ENCODE results near the gene SNTA1.
"Not testable (repeated sequence)": the region's sequence is repeated elsewhere in the genome, so short reads cannot be mapped to it uniquely, and the experiment has no call there.

SNTA1 gene
- total RNA-seq, result 8.1 to 14.4 (median 12.8) reads per million in 3 donors

GRCh38 chr20:33443512-33444239 lies at the start of gene SNTA1:
Gene SNTA1 (minus strand): TSS chr20:33443763. CDS start chr20:33443620, 143 bp downstream.
- peaks cover 5% of the 10 kb centered on the region for H3K4me1 ChIP-seq (ENCODE audit: control insufficient read depth, insufficient read depth, low read length, poor library complexity, severe bottlenecking)
- peak within 1 kb of the TSS; percentile 84 for H3K27ac ChIP-seq (ENCODE audit: insufficient read depth, low read length, poor library complexity, severe bottlenecking)

DNA sequence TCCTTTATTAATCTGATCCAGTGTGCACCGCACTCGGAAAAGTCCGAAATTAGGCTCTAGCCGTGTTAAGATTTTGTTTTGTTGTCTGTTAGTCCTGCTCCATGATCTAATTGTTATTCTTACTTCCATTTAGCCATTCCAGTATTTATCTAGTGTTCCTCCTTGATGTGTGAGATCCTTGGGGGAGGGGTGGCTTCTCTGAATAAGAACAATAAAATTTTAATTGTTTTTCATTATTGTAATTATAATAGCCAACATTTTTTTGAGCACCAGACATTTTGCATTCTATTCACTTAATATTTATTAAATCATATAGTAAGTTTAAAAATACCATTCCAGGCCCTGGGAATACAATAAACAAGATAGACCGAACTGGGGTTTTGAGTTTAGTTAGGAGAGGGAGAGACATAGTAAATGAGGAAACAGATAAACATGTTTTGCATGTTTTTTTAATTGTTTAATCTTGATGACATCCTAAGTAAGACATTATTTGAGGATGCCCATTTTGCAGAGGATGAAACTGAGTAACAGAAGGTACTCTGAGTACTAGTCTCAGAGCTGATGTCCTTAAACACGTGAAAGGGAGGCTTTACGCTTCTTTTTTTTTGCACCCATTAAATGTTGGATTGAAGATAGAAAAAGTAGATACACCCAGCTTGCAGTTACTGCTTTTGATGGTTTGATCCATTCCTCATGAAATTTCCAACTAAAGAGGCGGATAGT lies 47.5 kb upstream of the SNTA1 start:
- Histone ChIP-seq H3K36me3 (ENCODE audit: control insufficient read depth, insufficient read depth, low read length) (no peaks in the 10 kb centered on the region), H3K4me1 (ENCODE audit: control insufficient read depth, insufficient read depth, low read length, poor library complexity, severe bottlenecking) (peaks cover 11% of the 10 kb centered on the region), H3K27ac (ENCODE audit: insufficient read depth, low read length, poor library complexity, severe bottlenecking) (peak overlapping the region; percentile 82), H3K27me3 (replicated peaks; ENCODE audit: control insufficient read depth, insufficient read depth, low read length, poor library complexity, severe bottlenecking) (no peaks in the 10 kb centered on the region), H3K4me3 (ENCODE audit: insufficient read depth, low read depth, low read length, poor library complexity, severe bottlenecking) (peak overlapping the region; percentile 81), H3K9me3 (ENCODE audit: control insufficient read depth, low read length) (no peaks in the 10 kb centered on the region)
- no peak for DNase-seq

More at GRCh38 chr20:33443512-33444239, at the start of gene SNTA1:
- peak; percentile 84 to 90 (median 89) for DNase-seq
- no peaks in the 10 kb centered on the region for H3K36me3 ChIP-seq (ENCODE audit: control insufficient read depth, insufficient read depth, low read length)
- no peaks in the 10 kb centered on the region for H3K27me3 ChIP-seq (replicated peaks; ENCODE audit: control insufficient read depth, insufficient read depth, low read length, poor library complexity, severe bottlenecking)
- peak within 1 kb of the TSS; percentile 88 for H3K4me3 ChIP-seq (ENCODE audit: insufficient read depth, low read depth, low read length, poor library complexity, severe bottlenecking)
- no peaks in the 10 kb centered on the region for H3K9me3 ChIP-seq (ENCODE audit: control insufficient read depth, low read length)

DNA sequence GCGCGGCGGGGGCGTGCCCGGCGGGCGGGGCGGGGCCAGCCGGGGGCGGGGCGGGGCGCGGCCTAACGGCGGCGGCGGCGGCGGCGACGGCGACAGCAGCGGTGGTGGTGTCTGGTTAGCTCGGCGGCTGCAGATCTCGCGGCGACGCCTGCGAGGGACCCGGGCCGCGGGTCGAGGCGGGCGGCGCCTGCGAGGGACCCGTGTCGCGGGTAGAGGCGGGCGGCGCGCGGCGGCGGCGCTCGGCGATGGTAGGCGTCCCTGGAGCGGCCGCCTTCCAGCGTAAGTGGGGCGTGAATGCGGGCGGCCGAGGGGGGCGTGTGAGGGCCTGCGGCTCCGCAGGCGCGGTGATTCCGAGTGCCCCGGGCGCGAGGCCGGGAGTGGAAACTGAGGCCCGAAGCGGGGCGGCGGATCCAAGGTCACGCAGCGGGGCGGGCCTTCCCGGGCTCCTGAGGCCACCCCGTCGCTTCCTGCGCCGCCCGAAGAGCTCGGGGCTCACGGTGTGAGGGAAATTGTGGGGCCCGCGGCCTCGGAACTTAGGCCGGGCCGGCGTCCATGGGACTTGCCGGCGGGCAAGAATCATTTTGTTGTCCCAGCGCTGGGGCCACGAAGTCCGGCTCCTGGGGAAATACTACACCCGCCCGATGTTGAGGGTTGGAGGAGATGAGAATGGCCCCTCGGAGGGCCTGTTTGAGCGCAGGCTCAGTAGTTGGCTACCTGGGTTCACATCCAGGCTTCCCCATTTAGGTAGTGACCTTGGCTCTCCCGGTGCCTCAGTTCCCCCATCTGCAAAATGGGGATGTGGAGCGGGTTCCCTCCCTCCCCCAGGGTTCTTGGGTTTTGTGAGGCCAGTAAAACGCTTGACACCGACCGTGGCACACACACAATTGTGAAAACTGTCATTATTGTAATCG lies 46.7 kb upstream of the SNTA1 start, which contains the start of gene CBFA2T2:
Gene CBFA2T2 (plus strand): TSS at position 74 of the 911 bp plus-strand sequence. CDS start 172 bp downstream, at position 246.
- H3K4me3 ChIP-seq (ENCODE audit: insufficient read depth, low read depth, low read length, poor library complexity, severe bottlenecking), result peak within 1 kb of the TSS; percentile 81
- H3K27me3 ChIP-seq (replicated peaks; ENCODE audit: control insufficient read depth, insufficient read depth, low read length, poor library complexity, severe bottlenecking), result no peaks in the 10 kb centered on the region
- no peak for DNase-seq
- H3K27ac ChIP-seq (ENCODE audit: insufficient read depth, low read length, poor library complexity, severe bottlenecking), result peak within 1 kb of the TSS; percentile 88
- no peaks in the 10 kb centered on the region for H3K36me3 ChIP-seq (ENCODE audit: control insufficient read depth, insufficient read depth, low read length)
- H3K4me1 ChIP-seq (ENCODE audit: control insufficient read depth, insufficient read depth, low read length, poor library complexity, severe bottlenecking), result peaks cover 8% of the 10 kb centered on the region
- no peaks in the 10 kb centered on the region for H3K9me3 ChIP-seq (ENCODE audit: control insufficient read depth, low read length)

GRCh38 chr20:33489495-33490022 lies 46.0 kb upstream of the SNTA1 start:
- Histone ChIP-seq H3K27ac (ENCODE audit: insufficient read depth, low read length, poor library complexity, severe bottlenecking) (peak overlapping the region; percentile 88), H3K9me3 (ENCODE audit: control insufficient read depth, low read length) (no peaks in the 10 kb centered on the region), H3K4me3 (ENCODE audit: insufficient read depth, low read depth, low read length, poor library complexity, severe bottlenecking) (peak overlapping the region; percentile 60), H3K4me1 (ENCODE audit: control insufficient read depth, insufficient read depth, low read length, poor library complexity, severe bottlenecking) (peaks cover 8% of the 10 kb centered on the region), H3K27me3 (replicated peaks; ENCODE audit: control insufficient read depth, insufficient read depth, low read length, poor library complexity, severe bottlenecking) (no peaks in the 10 kb centered on the region), H3K36me3 (ENCODE audit: control insufficient read depth, insufficient read depth, low read length) (no peaks in the 10 kb centered on the region)
- peak; percentile 98 to 99 (median 99) for DNase-seq

DNA sequence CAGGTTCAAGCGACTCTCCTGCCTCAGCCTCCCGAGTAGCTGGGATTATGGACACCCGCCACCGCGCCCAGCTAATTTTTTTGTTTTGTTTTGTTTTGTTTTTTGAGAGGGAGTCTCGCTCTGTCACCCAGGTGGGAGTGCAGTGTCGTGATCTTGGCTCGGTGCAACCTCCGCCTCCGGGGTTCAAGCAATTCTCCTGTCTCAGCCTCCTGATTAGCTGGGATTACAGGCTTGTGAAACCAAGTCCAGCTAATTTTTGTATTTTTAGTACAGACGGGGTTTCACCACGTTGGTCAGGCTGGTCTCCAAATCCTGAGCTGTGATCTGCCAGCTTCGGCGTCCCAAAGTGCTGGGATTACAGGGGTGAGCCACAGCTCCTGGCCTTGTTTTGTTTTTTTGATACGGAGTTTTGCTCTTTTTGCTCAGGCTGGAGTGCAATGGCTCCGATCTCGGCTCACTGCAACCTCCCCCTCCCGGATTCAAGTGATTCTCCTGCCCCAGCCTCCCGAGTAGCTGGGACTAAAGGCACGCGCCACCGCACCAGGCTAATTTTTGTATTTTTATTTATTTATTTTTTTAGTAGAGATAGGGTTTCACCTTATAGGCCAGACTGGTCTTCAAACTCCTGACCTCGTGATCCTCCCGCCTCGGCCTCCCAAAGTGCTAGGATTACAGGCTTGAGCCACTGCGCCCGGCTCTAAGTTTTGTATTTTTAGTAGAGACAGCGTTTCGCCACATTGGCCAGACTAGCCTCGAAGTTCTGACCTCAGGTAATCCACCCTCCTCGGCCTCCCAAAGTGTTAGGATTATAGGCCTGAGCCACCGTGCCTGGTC lies 45.3 kb upstream of the SNTA1 start:
- H3K4me3 ChIP-seq (ENCODE audit: insufficient read depth, low read depth, low read length, poor library complexity, severe bottlenecking); H3K4me1 ChIP-seq (ENCODE audit: control insufficient read depth, insufficient read depth, low read length, poor library complexity, severe bottlenecking); H3K9me3 ChIP-seq (ENCODE audit: control insufficient read depth, low read length); H3K27me3 ChIP-seq (replicated peaks; ENCODE audit: control insufficient read depth, insufficient read depth, low read length, poor library complexity, severe bottlenecking); H3K36me3 ChIP-seq (ENCODE audit: control insufficient read depth, insufficient read depth, low read length); DNase-seq: not testable (repeated sequence)
- H3K27ac ChIP-seq (ENCODE audit: insufficient read depth, low read length, poor library complexity, severe bottlenecking), result peak overlapping the region; percentile 88

GRCh38 chr20:33488201-33488600 lies 44.6 kb upstream of the SNTA1 start:
- Histone ChIP-seq H3K27ac (ENCODE audit: insufficient read depth, low read length, poor library complexity, severe bottlenecking) (no peak overlapping the region), H3K4me1 (ENCODE audit: control insufficient read depth, insufficient read depth, low read length, poor library complexity, severe bottlenecking) (peaks cover 8% of the 10 kb centered on the region), H3K27me3 (replicated peaks; ENCODE audit: control insufficient read depth, insufficient read depth, low read length, poor library complexity, severe bottlenecking) (no peaks in the 10 kb centered on the region), H3K36me3 (ENCODE audit: control insufficient read depth, insufficient read depth, low read length) (no peaks in the 10 kb centered on the region), H3K4me3 (ENCODE audit: insufficient read depth, low read depth, low read length, poor library complexity, severe bottlenecking) (no peak overlapping the region), H3K9me3 (ENCODE audit: control insufficient read depth, low read length) (no peaks in the 10 kb centered on the region)
- DNase-seq, result no peak

GRCh38 chr20:33483186-33483585 lies 39.6 kb upstream of the SNTA1 start:
- not testable (repeated sequence) for H3K4me3 ChIP-seq (ENCODE audit: insufficient read depth, low read depth, low read length, poor library complexity, severe bottlenecking); DNase-seq; H3K27ac ChIP-seq (ENCODE audit: insufficient read depth, low read length, poor library complexity, severe bottlenecking); H3K27me3 ChIP-seq (replicated peaks; ENCODE audit: control insufficient read depth, insufficient read depth, low read length, poor library complexity, severe bottlenecking); H3K36me3 ChIP-seq (ENCODE audit: control insufficient read depth, insufficient read depth, low read length); H3K4me1 ChIP-seq (ENCODE audit: control insufficient read depth, insufficient read depth, low read length, poor library complexity, severe bottlenecking); H3K9me3 ChIP-seq (ENCODE audit: control insufficient read depth, low read length)

DNA sequence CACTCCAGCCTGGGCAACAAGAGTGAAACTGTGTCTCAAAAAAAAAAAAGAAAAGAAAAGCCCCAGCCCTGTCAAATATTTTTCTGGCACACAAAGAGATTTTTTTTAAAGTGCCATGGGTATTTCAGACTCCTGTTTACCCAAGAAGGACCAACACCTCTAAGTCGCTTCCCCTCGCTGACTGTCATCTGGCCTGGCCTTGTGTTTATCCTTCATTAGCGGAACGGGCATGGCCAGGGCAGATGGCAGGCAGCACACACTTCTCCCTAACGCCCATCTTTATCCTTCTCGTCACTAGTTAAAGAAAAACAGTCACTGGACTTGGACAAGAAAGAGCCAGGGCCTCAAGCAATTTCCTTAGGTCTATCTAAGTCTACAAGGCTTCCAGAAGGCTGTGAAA lies 39.0 kb upstream of the SNTA1 start:
- Histone ChIP-seq H3K4me3 (ENCODE audit: insufficient read depth, low read depth, low read length, poor library complexity, severe bottlenecking) (no peak overlapping the region), H3K4me1 (ENCODE audit: control insufficient read depth, insufficient read depth, low read length, poor library complexity, severe bottlenecking) (no peaks in the 10 kb centered on the region), H3K27ac (ENCODE audit: insufficient read depth, low read length, poor library complexity, severe bottlenecking) (no peak overlapping the region), H3K27me3 (replicated peaks; ENCODE audit: control insufficient read depth, insufficient read depth, low read length, poor library complexity, severe bottlenecking) (no peaks in the 10 kb centered on the region), H3K9me3 (ENCODE audit: control insufficient read depth, low read length) (no peaks in the 10 kb centered on the region), H3K36me3 (ENCODE audit: control insufficient read depth, insufficient read depth, low read length) (no peaks in the 10 kb centered on the region)
- no peak for DNase-seq

GRCh38 chr20:33481431-33481941 lies 37.9 kb upstream of the SNTA1 start:
- Histone ChIP-seq H3K9me3 (ENCODE audit: control insufficient read depth, low read length) (no peaks in the 10 kb centered on the region), H3K27ac (ENCODE audit: insufficient read depth, low read length, poor library complexity, severe bottlenecking) (no peak overlapping the region), H3K4me1 (ENCODE audit: control insufficient read depth, insufficient read depth, low read length, poor library complexity, severe bottlenecking) (no peaks in the 10 kb centered on the region), H3K4me3 (ENCODE audit: insufficient read depth, low read depth, low read length, poor library complexity, severe bottlenecking) (no peak overlapping the region), H3K36me3 (ENCODE audit: control insufficient read depth, insufficient read depth, low read length) (no peaks in the 10 kb centered on the region), H3K27me3 (replicated peaks; ENCODE audit: control insufficient read depth, insufficient read depth, low read length, poor library complexity, severe bottlenecking) (no peaks in the 10 kb centered on the region)
- DNase-seq, result no peak

Measured in effector memory CD4-positive, alpha-beta T cell (primary cell).